Central memory CD4-positive, alpha-beta T cell (primary cell): ENCODE results near the gene GAST.

Experiments used
- DNase-seq: peaks from one replicate; pipeline ENCODE4 v3.0.0; 2022

The GAST gene

GRCh38 chr17:41717408-41718286 lies 5.5 kb downstream of the GAST start:
- DNase-seq = no peak

DNA sequence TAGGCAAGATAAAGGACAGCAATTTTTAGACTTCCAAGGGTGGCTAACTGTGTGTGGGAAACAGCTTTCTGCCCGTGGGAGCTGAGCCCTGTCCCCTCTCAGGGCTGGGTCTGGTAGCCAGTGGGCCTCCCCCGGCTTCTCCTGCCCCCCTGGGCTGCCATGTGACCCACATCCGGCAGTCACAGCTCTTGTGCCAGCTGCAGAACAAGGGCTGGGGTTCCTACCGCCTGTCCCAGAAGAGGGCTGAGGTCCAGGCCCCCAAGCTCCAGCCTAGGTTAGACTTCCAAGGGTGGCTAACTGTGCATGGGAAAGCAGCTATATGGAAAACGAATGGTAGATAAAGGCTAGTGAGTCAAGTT lies 6.1 kb downstream of the GAST start:
- DNase-seq = no peak

- DNase-seq = no peak
These were observed 10.1 kb downstream of the GAST start for GRCh38 chr17:41722231-41722630.

GRCh38 chr17:41723801-41724475 lies 11.8 kb downstream of the GAST start:
- DNase-seq = no peak

DNA sequence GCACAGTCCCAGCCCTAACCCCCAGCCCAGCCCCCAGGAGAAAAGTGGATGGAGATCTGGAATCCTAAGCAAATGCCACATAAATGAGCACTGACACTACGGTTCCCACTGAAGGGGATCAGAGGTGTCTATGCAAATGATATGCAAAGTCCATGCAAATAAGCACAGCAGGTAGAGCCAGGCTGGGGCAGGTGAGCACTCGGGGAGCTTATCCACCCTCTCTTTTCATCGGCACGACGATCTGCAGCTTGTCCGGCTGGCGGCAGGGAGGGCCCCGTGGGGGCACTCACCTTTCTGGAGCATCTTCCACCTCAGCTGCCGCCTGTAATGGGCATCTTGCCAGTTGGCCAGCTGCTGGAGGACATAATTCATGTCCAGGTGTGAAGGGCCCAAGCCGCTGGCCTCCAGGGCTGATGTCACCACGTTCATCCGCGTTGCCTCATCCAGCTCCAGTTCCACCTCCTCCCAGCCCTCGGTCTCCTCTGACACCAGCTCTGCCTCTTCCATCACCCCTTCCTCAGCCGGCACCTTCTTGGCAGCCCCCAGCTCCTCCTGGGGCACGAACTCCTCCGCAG lies 12.4 kb downstream of the GAST start:
- DNase-seq = no peak

DNA sequence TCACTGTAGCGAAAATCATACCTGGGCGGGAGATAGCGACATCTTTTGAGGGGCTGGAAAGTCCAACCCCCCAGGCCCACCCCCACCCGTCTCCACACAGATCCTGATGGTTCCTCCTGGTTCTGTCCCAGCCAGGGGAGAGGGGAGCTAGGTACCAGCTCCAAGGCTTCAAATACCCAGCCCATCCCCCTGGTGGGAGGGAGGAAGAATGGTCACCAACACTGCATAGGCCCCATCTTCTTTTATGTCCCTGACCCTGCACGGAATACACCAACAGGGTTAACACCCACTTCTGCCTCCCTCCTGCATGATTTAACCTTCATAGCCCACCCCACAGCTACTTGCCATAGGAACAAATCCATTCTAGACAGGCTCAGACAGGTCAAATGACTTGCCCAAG lies 13.0 kb downstream of the GAST start:
- no peak for DNase-seq

- no peak for DNase-seq
These were observed 15.9 kb downstream of the GAST start for GRCh38 chr17:41728056-41728455.

DNA sequence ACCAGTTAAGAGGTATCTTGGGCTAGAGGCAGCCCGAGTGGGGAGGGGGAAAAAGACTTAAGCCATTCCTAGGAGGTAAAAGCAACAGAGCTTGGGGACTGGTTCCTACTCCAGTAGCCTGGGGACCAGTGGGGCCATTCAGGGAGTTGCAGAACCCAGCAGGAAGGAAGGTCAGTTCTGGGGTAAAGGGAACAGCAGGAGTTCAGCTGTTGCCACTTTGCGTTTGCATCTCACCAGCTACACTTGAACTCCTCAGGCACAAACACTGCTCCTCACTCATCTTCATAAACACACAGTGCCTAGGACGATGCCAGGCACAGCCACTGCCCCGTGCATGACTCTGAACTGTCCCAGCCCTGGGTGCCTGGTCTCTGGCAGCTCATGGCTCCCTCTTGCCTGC lies 18.3 kb downstream of the GAST start:
- no peak for DNase-seq

DNA sequence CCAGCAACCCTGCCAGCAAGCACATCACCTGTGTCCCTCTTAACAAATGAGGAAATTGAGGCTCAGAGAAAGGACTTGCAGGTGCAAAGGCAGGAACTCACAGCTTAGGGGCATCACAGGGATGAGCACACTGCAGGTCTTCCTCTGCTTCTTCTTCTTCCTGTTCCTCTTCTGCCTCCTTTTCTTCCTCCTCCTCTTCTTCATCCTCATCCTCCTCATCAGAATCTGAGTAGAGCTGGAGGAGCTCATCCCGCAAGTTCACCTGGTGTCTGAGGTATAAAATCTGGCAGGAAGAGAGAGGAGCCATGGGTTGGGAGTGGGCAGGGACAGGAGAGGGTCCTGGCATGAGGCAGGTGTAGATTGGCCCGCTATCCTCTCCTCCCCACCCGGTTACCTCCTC lies 19.7 kb downstream of the GAST start:
- DNase-seq = no peak

DNA sequence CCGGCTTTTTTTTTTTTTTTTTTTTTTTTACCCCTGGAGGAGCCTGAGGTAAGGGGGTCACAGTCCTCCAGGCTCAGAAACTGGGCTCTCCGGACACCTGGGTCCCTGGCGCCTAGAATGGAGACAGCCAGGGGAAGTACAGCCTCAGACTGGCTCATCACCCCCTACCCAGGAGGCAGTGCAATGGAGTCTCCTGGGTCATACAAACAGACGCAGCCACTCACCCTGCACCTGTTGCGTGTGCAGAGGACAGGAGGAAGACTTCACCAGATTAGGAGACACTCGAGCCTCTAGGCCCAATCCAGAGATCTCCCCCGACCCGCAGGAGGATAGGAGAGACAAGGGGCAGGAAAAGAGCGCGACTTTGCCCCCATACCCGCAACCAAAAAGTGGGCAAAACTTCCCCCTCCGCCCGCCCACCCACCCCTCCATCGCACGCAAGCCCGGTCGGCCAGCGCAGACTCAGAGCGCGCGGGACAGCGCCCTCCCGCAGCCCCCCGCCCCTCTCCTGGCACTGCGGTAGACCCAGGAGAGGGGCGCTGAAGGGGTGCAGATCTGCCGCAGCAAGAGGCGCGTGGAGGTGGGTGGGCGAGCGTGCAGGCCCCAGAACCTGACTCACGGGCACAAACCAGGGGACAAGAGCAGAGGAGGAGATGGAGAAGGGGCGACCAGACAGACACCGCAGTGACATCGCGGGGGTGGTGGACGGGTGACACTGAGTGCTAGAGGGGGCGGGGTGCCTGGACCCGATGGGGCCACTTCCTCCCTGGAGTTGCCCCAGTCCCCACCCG lies 21.4 kb downstream of the GAST start:
- no peak for DNase-seq

- no peak for DNase-seq
These were observed 22.2 kb downstream of the GAST start, which contains the start of gene HAP1 for GRCh38 chr17:41734139-41734948. Gene HAP1, minus strand, starts transcription at chr17:41734643. Its CDS starts 9 bp downstream, at chr17:41734634.

- no peak for DNase-seq
These were observed 22.8 kb downstream of the GAST start for GRCh38 chr17:41734949-41735313.

DNA sequence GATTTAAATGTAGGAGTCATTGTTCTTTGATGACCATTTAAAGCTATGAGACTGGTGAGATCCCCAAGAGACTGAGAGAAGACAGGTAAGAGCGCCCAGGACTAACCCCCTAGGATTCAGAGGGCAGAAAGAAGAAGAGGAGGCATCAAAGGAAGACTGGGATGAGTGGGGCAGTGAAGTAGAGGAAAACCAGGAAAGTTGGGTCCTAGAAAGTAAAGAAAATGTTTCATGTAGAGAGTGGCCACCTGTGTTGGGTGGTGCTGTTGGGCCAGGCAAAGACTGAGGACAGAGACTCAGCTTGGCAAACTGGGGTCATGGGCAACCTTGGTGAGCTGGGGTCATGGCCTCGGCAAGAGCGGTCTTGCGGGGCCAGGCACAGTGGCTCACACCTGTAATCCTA lies 23.6 kb downstream of the GAST start:
- DNase-seq = no peak

- DNase-seq = peak; percentile 14
These were observed 25.0 kb downstream of the GAST start for GRCh38 chr17:41736983-41737679.

- no peak for DNase-seq
These were observed 25.5 kb downstream of the GAST start for GRCh38 chr17:41737680-41738023.

- DNase-seq = peak; percentile 70
These were observed 26.1 kb downstream of the GAST start for GRCh38 chr17:41738077-41738800.

GRCh38 chr17:41738801-41739112 lies 26.6 kb downstream of the GAST start:
- no peak for DNase-seq

GRCh38 chr17:41739661-41740352 lies 27.7 kb downstream of the GAST start:
- DNase-seq = no peak

DNA sequence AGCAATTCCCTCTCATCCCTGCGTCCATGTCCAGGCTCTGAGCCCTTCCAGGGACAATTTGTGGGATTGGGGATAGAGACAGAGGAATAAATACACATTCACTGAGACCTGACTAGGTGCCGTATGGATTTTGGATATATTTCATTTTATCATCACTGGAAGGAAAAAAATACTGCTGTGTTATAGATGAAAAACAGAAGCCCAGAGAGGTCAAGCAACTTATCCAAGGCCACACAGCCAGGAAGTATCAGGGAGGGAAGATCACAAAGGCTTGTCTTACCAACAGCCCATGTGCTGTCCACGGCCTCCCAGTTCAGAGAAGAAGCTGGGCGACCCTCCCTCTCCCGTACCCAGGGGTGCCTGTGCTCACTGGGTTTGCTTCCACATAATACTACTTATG lies 28.4 kb downstream of the GAST start:
- DNase-seq = no peak

DNA sequence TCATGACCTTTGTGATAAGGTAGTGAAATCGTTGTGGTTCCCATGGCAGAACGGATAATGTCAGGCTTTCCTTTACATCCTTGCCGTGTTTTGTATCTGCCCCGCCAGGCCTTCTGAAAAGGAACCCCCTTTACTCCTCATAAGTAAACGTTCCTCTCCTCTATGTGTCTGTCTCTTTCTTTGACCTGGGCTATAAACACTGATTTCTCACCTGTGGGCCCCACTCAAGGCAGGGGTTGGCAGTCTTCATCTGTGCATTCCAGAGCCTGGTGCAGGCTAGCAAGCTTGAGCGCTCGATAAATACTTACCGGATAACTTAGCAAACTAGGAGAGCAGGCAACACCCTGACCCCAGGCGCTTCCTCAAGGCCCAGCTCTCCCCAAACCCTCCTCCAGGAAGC lies 29.6 kb downstream of the GAST start:
- no peak for DNase-seq

DNA sequence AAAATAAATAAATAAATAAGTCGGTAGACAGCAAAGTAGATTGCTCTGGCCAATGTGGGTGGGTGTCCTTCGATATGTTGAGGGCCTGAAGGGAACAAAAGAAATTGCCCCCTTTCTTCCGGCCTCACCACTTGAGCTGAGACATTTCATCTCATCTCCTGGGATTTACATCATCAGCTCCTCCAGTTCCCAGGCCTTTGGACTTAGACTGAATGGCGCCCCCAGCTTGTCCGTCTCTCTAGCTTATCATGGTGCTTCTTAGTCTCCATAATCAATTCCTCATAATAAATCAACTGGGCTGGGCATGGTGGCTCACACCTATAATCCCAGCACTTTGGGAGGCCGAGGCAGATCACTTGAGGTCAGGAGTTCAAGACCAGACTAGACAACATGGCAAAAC lies 36.1 kb downstream of the GAST start:
- no peak for DNase-seq
